Ovary (tissue), 3 donors: ENCODE results near the gene TMEM114.

Experiments used
- EP300 ChIP-seq: sonication (generic); formaldehyde crosslinking; IDR thresholded peaks from one replicate; pipeline ENCODE4 v1.6.1; 2017; ENCODE audit warnings: antibody characterized with exemption
- POLR2A ChIP-seq: fragments of 450-650 bp; IDR thresholded peaks from one replicate; pipeline ENCODE4 v1.6.1; 2017; ENCODE audit warnings: antibody characterized with exemption, mild to moderate bottlenecking, moderate library complexity
- TF ChIP-seq, protein P1 (sequence below), 3 donors: fragments of 450-650 bp in 2 of 3; fragments of 200-600 bp in 1 of 3; IDR thresholded peaks; one replicate each; pipeline versions ENCODE4 v1.5.1 to v1.8.0; 2016 to 2022; ENCODE audit warnings: antibody characterized with exemption in 3 of 3, mild to moderate bottlenecking in 1 of 3
- donor health status: DM: no; HTN: no; CAD: no.

DNA sequence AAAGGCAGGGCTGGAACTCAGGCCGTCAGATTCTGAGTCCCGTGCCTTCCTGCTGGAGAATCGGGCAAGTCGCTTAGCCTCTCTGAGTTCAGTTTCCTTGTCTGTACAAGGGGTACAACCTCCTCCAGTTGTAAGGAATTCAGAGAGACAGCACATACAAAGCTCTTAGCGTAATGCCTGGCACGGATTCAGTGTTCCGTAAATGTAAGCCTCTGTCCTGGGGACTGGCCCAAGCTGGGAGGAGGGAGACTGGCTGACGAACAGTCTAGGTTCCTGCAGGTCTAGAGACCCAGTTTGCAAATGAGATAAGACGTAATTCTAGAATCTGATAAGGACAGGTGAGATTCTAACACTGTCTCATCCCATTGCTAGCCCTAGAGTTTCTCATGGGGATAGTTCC lies 41.1 kb upstream of the TMEM114 start:
- no peak for TF ChIP-seq EP300
- TF ChIP-seq, protein P1, sequence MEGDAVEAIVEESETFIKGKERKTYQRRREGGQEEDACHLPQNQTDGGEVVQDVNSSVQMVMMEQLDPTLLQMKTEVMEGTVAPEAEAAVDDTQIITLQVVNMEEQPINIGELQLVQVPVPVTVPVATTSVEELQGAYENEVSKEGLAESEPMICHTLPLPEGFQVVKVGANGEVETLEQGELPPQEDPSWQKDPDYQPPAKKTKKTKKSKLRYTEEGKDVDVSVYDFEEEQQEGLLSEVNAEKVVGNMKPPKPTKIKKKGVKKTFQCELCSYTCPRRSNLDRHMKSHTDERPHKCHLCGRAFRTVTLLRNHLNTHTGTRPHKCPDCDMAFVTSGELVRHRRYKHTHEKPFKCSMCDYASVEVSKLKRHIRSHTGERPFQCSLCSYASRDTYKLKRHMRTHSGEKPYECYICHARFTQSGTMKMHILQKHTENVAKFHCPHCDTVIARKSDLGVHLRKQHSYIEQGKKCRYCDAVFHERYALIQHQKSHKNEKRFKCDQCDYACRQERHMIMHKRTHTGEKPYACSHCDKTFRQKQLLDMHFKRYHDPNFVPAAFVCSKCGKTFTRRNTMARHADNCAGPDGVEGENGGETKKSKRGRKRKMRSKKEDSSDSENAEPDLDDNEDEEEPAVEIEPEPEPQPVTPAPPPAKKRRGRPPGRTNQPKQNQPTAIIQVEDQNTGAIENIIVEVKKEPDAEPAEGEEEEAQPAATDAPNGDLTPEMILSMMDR (IDR thresholded peaks at IDR 0.05) = no peak
- no peak for TF ChIP-seq POLR2A
